Retinal pigment epithelial cell (primary cell): ENCODE measurements around the gene GPR3.

Experiments
- DNase-seq: peaks from one replicate; pipeline ENCODE4 v3.0.0-alpha.2; 2010; ENCODE audit warnings: low read depth
- H3K4me3 ChIP-seq: 2 replicates; pipeline ENCODE4 v1.5.1; 2011; ENCODE audit warnings: mild to moderate bottlenecking, low read length, control low read depth, moderate library complexity
- CTCF ChIP-seq: conservative IDR thresholded peaks from 2 replicates; pipeline ENCODE4 v1.5.1; 2011; ENCODE audit warnings: low read depth, low read length, control low read depth, inconsistent platforms

GPR3 gene

GRCh38 chr1:27348861-27349783 is 43.3 kb upstream of the GPR3 start:
- peak overlapping the region; percentile 41 for H3K4me3 ChIP-seq
- no peak for TF ChIP-seq CTCF
- no peak for DNase-seq

GRCh38 chr1:27349784-27350662 is 42.4 kb upstream of the GPR3 start:
- DNase-seq: no peak
- peak overlapping the region; percentile 41 for H3K4me3 ChIP-seq
- no peak for TF ChIP-seq CTCF

GRCh38 chr1:27350663-27351540 is 41.5 kb upstream of the GPR3 start:
- TF ChIP-seq CTCF: peak; percentile 28
- H3K4me3 ChIP-seq: peak overlapping the region; percentile 23
- no peak for DNase-seq

- H3K4me3 ChIP-seq: peak overlapping the region; percentile 23
- no peak for DNase-seq
- no peak for TF ChIP-seq CTCF
These were observed 40.8 kb upstream of the GPR3 start for GRCh38 chr1:27351541-27352107.

- no peak for TF ChIP-seq CTCF
- DNase-seq: no peak
- no peak overlapping the region for H3K4me3 ChIP-seq
These were observed 39.3 kb upstream of the GPR3 start for GRCh38 chr1:27353166-27353565.

- TF ChIP-seq CTCF: no peak
- H3K4me3 ChIP-seq: no peak overlapping the region
- no peak for DNase-seq
These were observed 38.8 kb upstream of the GPR3 start for GRCh38 chr1:27353629-27354028.
